Rectal smooth muscle tissue (tissue), 1 donor: Measurements from ENCODE around the gene FNDC3A.
"Not testable (repeated sequence)": the region's sequence is repeated elsewhere in the genome, so short reads cannot be mapped to it uniquely, and the experiment has no call there.

Experiments used
- H3K27ac ChIP-seq: one replicate; pipeline ENCODE4 v1.7.0; 2013; ENCODE audit warnings: low read depth, low read length, inconsistent platforms
- H3K27me3 ChIP-seq: one replicate; pipeline ENCODE4 v1.7.0; 2013; ENCODE audit warnings: low read length; ENCODE audit not compliant: control insufficient read depth, insufficient read depth
- H3K36me3 ChIP-seq: one replicate; pipeline ENCODE4 v1.7.0; 2013; ENCODE audit warnings: low read length; ENCODE audit not compliant: control insufficient read depth, insufficient read depth
- H3K4me1 ChIP-seq: one replicate; pipeline ENCODE4 v1.7.0; 2013; ENCODE audit warnings: low read length; ENCODE audit not compliant: control insufficient read depth, insufficient read depth
- H3K4me3 ChIP-seq: one replicate; pipeline ENCODE4 v1.7.0; 2013; ENCODE audit warnings: low read length
- H3K9ac ChIP-seq: one replicate; pipeline ENCODE4 v1.7.0; 2013; ENCODE audit warnings: low read length

The FNDC3A gene

DNA sequence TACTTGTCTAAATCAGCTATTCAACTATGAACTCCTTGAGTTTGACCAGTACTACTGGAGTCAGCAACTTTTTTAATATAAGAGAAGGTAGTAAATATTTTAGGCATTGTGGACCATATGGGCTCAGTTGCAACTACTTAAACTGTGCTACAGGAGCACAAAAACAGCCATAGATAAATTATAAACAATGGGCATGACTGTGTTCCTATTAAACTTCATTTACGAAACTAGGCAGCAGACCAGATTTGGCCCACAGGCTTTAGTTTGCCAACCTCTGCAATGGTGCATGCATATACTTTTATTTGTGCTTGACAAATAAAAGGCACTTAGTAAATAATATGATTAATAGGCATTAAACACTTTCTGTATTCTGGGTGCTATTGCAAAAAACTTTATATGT is 7.6 kb downstream of the FNDC3A start:
- H3K9ac ChIP-seq: no peak overlapping the region
- no peaks in the 10 kb centered on the region for H3K36me3 ChIP-seq
- peaks cover 10% of the 10 kb centered on the region for H3K4me1 ChIP-seq
- H3K27ac ChIP-seq: no peak overlapping the region
- no peak overlapping the region for H3K4me3 ChIP-seq
- no peaks in the 10 kb centered on the region for H3K27me3 ChIP-seq

DNA sequence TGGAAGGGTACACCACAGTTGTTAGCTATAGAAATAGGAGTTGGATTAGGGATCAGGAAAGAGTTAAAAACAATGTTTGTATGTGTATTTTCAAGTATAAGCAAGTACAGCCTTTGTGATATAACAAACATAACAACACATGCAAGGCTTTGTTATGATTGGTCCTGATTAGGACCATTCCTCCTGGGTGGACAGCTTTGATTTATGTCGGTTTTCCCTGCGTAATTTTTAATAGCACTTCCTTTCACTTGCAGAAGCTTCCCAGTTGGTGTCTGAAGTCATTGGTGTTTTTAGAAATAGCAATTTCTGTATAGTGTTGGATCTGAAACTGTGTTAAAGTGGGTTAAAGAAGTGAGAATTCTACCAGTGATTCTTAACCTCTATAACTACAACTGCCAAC is 10.0 kb downstream of the FNDC3A start:
- H3K27ac ChIP-seq: peak overlapping the region; percentile 14

DNA sequence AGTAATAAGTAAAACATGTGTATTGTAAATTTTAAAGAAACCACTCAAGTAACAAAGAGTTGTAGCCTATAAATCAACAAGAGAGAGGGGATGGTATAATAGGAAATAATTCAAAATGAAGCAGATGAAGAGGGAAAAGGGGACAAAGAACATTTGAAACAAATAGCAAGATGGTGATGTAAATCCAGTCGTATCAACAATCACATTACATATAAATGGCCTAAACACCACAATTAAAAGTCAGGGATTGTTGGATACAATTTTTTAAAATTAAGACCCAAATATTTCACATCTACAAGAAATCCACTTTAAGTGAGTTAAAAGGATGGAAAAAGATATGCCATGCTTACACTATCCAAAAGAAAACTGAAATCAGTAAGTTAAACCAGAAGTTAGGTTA is 15.2 kb downstream of the FNDC3A start:
- Histone ChIP-seq H3K27me3 (no peaks in the 10 kb centered on the region), H3K4me1 (peaks cover under 1% of the 10 kb centered on the region), H3K9ac (no peak overlapping the region), H3K27ac (no peak overlapping the region), H3K36me3 (no peaks in the 10 kb centered on the region), H3K4me3 (no peak overlapping the region)

More for the DNA sequence above, 10.0 kb downstream of the FNDC3A start:
- Histone ChIP-seq H3K36me3 (no peaks in the 10 kb centered on the region), H3K27me3 (no peaks in the 10 kb centered on the region), H3K9ac (no peak overlapping the region), H3K4me3 (no peak overlapping the region), H3K4me1 (peaks cover 5% of the 10 kb centered on the region)

DNA sequence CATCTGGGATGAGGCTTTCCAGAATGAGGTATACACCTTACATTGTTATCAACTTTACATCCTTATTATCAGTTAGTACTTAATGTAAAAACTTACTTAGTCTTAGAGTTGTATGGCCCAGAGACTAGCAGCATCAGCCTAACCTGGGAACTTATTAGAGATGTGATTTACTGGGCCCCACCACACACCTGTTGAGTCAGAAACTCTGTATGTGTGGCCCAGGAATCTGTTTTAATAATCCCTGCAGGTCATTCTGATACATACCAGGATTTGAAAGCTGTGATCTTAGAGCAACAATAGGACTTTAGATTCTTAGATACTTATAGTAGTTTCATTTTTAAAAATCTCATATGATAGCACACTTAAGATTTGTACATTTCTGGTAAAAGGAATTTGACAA is 17.4 kb downstream of the FNDC3A start:
- H3K4me3 ChIP-seq: no peak overlapping the region
- H3K27me3 ChIP-seq: no peaks in the 10 kb centered on the region
- H3K27ac ChIP-seq: no peak overlapping the region
- H3K4me1 ChIP-seq: no peaks in the 10 kb centered on the region
- no peaks in the 10 kb centered on the region for H3K36me3 ChIP-seq
- no peak overlapping the region for H3K9ac ChIP-seq

DNA sequence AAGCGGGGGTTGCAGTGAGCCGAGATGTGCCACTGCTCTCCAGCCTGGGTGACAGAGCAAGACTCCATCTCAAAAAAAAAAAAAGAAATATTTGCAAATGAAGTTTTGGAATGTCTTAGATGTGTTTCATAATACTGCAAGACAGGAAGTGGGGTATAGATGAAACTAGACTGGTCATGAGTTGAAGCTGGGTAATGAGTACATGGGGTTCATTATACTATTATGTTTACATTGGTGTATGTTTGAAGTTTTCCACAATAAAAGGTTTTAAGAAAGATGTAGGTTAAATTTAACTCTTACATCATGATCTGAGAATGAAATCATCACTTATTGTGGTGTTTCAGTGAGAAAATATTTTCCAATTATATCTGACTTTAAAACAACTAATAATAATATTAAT is 19.0 kb downstream of the FNDC3A start:
- Histone ChIP-seq H3K27me3 (no peaks in the 10 kb centered on the region), H3K27ac (no peak overlapping the region), H3K4me3 (no peak overlapping the region), H3K9ac (no peak overlapping the region), H3K36me3 (peaks cover 4% of the 10 kb centered on the region), H3K4me1 (no peaks in the 10 kb centered on the region)

DNA sequence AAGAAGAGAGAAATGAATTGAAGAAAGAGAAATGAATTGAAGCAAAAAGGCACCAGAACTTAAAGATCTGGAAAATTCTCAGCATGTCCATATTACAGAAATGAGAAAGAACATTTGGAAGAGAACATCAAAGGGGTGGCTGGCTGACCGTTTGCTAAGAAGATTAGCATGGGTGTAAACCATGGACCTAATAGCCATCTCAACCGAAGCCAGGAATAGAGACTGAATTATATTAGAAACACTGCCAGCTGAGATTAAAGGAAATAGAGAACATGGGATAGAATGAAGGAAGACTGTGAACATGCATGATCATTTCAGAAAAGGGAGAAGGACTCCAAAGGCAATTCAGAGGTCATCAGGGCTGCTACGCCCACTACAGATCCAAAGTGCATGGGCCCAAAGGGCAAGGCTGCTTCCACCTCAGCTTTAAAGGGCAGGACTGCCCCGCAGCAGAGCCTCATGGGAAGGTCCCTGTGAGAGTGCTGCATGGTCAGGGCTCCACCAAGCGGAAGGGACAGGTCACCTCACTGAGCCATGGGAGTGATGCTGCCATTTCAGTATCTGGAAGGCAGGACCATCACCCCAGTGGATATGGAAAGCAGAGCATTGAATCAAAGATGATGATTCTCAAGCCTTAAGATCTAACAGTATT is 23.1 kb downstream of the FNDC3A start:
- Histone ChIP-seq H3K27ac (no peak overlapping the region), H3K4me1 (no peaks in the 10 kb centered on the region), H3K27me3 (no peaks in the 10 kb centered on the region), H3K36me3 (peaks cover 4% of the 10 kb centered on the region), H3K9ac (no peak overlapping the region), H3K4me3 (no peak overlapping the region)

DNA sequence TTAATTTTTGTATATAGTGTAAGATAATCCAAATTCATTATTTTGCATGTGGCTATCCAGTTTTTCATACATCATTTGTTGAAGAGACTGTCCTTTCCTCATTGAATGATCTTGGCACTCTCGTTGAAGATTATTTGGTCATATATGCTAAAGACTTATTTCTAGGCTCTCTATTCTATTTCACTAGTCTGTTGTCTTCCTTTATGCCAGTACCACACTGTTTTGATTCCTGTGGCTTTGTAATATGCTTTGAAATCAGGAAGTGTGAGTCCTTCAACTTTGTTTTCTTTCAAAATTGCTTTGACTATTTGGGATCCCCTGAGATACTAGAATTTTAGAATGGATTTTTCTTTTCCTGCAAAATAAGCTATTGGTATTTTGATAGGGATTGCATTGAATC is 24.5 kb downstream of the FNDC3A start:
- H3K4me3 ChIP-seq: no peak overlapping the region
- H3K36me3 ChIP-seq: peaks cover 4% of the 10 kb centered on the region
- no peak overlapping the region for H3K27ac ChIP-seq
- peaks cover 3% of the 10 kb centered on the region for H3K4me1 ChIP-seq
- H3K9ac ChIP-seq: no peak overlapping the region
- H3K27me3 ChIP-seq: no peaks in the 10 kb centered on the region

DNA sequence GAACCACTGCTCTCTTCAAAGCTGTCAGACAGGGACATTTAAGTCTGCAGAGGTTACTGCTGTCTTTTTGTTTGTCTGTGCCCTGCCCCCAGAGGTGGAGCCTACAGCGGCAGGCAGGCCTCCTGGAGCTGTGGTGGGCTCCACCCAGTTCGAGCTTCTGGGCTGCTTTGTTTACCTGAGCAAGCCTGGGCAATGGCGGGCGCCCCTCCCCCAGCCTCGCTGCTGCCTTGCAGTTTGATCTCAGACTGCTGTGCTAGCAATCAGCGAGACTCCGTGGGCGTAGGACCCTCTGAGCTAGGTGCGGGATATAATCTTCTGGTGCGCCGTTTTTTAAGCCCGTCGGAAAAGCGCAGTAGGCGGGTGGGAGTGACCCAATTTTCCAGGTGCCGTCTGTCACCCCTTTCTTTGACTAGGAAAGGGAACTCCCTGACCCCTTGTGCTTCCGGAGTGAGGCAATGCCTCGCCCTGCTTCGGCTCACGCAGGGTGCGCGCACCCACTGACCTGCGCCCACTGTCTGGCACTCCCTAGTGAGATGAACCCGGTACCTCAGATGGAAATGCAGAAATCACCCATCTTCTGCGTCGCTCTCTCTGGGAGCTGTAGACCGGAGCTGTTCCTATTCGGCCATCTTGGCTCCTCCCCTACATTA is 43.4 kb downstream of the FNDC3A start:
- H3K27me3 ChIP-seq, H3K4me3 ChIP-seq: not testable (repeated sequence)

DNA sequence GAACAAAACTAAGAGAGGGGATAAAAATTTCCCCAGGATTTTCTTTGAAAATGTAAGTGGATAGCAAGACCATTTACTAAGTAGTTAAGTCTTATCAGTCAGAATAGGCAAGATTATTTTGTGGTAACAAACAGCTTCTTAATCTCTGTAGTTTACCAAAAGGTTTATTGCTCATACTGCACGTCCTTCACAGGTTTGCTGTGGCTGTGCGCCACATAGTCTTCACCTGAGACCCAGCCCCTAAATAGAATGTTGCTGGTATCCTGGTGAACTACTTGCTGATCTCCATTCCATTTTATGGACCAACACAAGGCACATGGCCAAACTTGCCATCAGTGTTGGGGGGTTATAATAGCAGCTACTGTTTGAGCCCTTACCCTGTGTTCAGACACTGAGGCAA is 44.6 kb downstream of the FNDC3A start:
- no peaks in the 10 kb centered on the region for H3K36me3 ChIP-seq
- no peak overlapping the region for H3K4me3 ChIP-seq
- no peak overlapping the region for H3K9ac ChIP-seq
- no peaks in the 10 kb centered on the region for H3K4me1 ChIP-seq
- H3K27me3 ChIP-seq: no peaks in the 10 kb centered on the region
- no peak overlapping the region for H3K27ac ChIP-seq

More for the DNA sequence above, 43.4 kb downstream of the FNDC3A start:
- not testable (repeated sequence) for H3K36me3 ChIP-seq, H3K4me1 ChIP-seq, H3K9ac ChIP-seq, H3K27ac ChIP-seq

DNA sequence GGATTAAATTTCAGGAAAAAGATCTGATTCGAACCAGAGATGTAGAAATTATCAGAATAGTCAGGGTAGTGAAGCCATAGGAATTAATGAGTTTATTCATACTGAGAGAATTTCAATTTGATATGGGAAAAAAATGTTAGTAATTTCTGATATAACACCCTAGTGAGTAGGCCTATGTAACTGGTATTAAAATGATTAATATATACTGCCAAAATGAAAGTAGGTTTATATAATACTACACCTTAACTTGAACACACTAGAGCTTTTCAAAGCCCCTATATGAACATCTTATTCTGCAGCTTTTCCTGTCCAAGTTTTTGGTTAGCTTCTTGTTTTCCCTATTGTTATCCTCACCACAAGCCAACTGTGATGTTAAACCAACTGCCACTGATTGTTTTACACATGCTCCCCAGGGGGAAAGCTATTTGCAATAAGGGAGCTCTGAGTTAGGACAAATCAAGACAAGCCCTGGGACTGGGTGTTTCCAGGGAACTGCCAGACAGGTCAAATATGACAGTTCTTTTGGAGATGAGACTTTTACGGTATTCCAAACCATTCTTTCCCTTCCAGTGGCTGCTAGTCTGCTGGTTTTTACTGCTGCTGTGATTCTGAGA is 45.3 kb downstream of the FNDC3A start:
- Histone ChIP-seq H3K4me3 (no peak overlapping the region), H3K4me1 (no peaks in the 10 kb centered on the region), H3K36me3 (no peaks in the 10 kb centered on the region), H3K27ac (no peak overlapping the region), H3K27me3 (no peaks in the 10 kb centered on the region), H3K9ac (no peak overlapping the region)

DNA sequence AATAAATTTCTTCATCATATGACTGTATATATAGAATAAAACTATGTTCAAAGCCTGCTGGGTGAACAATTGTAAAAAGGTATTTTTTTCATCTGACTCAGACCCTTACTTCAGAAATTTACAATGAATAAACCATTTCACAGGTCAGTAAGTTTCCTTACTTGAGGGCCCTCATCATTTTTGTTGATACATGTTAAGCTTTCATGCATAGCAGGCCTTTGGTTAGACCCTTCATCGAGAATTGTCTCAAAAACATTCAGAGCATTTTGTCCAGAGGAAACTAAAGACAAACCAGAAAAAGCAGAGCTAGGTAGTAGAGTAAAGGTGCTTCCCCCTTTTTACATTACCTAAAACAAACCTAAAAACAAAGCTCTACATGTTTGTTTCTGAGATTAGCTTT is 46.2 kb downstream of the FNDC3A start:
- Histone ChIP-seq H3K27me3 (no peaks in the 10 kb centered on the region), H3K4me3 (no peak overlapping the region), H3K9ac (no peak overlapping the region), H3K36me3 (no peaks in the 10 kb centered on the region), H3K27ac (no peak overlapping the region), H3K4me1 (no peaks in the 10 kb centered on the region)

DNA sequence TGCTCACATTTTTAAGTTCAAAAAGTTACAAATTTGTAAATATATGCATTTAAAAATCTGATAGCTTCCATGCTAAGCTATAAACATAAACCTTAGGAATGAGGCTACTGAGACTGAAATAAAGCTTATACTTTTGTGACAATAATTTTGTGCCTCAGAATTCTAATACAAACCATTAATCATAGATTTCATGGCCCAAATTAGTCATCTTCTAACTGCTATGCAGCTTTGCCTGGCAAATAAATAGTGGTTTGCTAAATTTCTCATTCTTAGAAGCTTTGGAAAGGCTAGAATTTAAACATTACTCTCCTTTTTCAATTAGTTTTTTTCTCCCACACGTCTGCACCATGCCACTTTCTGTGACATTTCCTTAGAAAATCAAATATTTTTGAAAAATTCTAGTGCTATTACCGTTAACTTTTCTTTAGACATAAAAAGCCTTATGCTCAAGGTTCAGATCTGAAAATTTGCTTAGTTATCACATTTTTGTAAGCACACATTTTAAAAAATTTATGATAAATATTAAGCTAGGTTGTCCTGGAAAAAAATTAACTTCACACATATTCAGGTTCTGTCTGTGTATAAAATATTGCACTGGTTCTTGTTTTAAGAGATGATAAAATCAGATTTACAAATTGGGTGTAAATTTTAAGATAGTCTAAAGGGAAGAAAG is 46.9 kb downstream of the FNDC3A start:
- H3K4me3 ChIP-seq: no peak overlapping the region
- H3K27ac ChIP-seq: no peak overlapping the region
- H3K27me3 ChIP-seq: no peaks in the 10 kb centered on the region
- H3K4me1 ChIP-seq: no peaks in the 10 kb centered on the region
- H3K36me3 ChIP-seq: no peaks in the 10 kb centered on the region
- H3K9ac ChIP-seq: no peak overlapping the region
